ENCODE data around the gene CEP41. TPM values are rescaled to one million over a fixed set of nuclear protein-coding genes. Genes with fewer than 3 reads are reported as not detected.

Gene CEP41
- total and polyA plus RNA-seq, 2 experiments from 2014 or later: 17.4 to 25.0 TPM

GRCh38 chr7:130380861-130381455 lies 59.9 kb downstream of the CEP41 start:
- Histone ChIP-seq H3F3A (replicated peaks; ENCODE audit: low read depth) (no peaks in the 10 kb centered on the region), H3K4me1 (ENCODE audit: insufficient read depth) (no peaks in the 10 kb centered on the region), H3K36me3 (ENCODE audit: insufficient read depth) (no peaks in the 10 kb centered on the region), H3K9me2 (ENCODE audit: insufficient read depth) (no peaks in the 10 kb centered on the region), H3K4me3 (no peak overlapping the region), H4K20me1 (replicated peaks; ENCODE audit: insufficient read depth) (no peaks in the 10 kb centered on the region), H3K27me3 (ENCODE audit: insufficient read depth) (no peaks in the 10 kb centered on the region), H3K27ac (ENCODE audit: low read depth) (no peak overlapping the region), H2AFZ (no peak overlapping the region; the same call in 1 of the 2 replicates), H3K4me2 (no peak overlapping the region), H3K79me2 (replicated peaks; ENCODE audit: insufficient read depth) (no peaks in the 10 kb centered on the region)
- H3K9me3 Mint-ChIP-seq: peaks cover 20% of the 10 kb centered on the region
- ATAC-seq (no peak), DNase-seq (ENCODE audit: low spot score) (no peak)
- peaks cover 14% of the 10 kb centered on the region for H3K27me3 Mint-ChIP-seq (ENCODE audit: insufficient read depth, low read depth, poor library complexity)
- peaks cover 10% of the 10 kb centered on the region for H3K36me3 Mint-ChIP-seq (ENCODE audit: low read depth)
- peaks cover 4% of the 10 kb centered on the region; the same call in 2 of the 3 replicates for H3K4me1 Mint-ChIP-seq
- no peak overlapping the region for H3K27ac Mint-ChIP-seq
- H3K4me3 Mint-ChIP-seq: no peak overlapping the region
- TF ChIP-seq EZH2 (IDR thresholded peaks at IDR 0.05; ENCODE audit: low read depth, unreplicated experiment) (no peak), ZNF331 (CRISPR knock-in tag; IDR thresholded peaks at IDR 0.05; ENCODE audit: low read depth) (no peak), ZNF462 (CRISPR knock-in tag; IDR thresholded peaks at IDR 0.05) (no peak), JUNB (IDR thresholded peaks at IDR 0.05; ENCODE audit: unreplicated experiment) (no peak), CREB1 (CRISPR knock-in tag; IDR thresholded peaks at IDR 0.05; ENCODE audit: low read depth) (no peak), POLR2AphosphoS5 (IDR thresholded peaks at IDR 0.05; ENCODE audit: low read depth) (no peak), ZNF114 (CRISPR knock-in tag; IDR thresholded peaks at IDR 0.05) (no peak), ETS1 (IDR thresholded peaks at IDR 0.05) (no peak), NANOG (IDR thresholded peaks at IDR 0.05; ENCODE audit: borderline replicate concordance) (no peak), REST (IDR thresholded peaks at IDR 0.05; ENCODE audit: unreplicated experiment) (no peak), EZH2phosphoT487 (IDR thresholded peaks at IDR 0.05; ENCODE audit: unreplicated experiment) (no peak), STAT1 (IDR thresholded peaks at IDR 0.05; ENCODE audit: unreplicated experiment) (no peak)
- TF ChIP-seq, protein P1, sequence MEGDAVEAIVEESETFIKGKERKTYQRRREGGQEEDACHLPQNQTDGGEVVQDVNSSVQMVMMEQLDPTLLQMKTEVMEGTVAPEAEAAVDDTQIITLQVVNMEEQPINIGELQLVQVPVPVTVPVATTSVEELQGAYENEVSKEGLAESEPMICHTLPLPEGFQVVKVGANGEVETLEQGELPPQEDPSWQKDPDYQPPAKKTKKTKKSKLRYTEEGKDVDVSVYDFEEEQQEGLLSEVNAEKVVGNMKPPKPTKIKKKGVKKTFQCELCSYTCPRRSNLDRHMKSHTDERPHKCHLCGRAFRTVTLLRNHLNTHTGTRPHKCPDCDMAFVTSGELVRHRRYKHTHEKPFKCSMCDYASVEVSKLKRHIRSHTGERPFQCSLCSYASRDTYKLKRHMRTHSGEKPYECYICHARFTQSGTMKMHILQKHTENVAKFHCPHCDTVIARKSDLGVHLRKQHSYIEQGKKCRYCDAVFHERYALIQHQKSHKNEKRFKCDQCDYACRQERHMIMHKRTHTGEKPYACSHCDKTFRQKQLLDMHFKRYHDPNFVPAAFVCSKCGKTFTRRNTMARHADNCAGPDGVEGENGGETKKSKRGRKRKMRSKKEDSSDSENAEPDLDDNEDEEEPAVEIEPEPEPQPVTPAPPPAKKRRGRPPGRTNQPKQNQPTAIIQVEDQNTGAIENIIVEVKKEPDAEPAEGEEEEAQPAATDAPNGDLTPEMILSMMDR (conservative IDR thresholded peaks at IDR 0.05; ENCODE audit: low read depth in 2 of 2): no peak

All from GM23338 (cell line).